Measurements from ENCODE around the gene C3orf33.

GRCh38 chr3:155741603-155742002, 64.5 kb downstream of the C3orf33 start:
- no peak for TF ChIP-seq CTCF (IDR thresholded peaks at IDR 0.05)
- TF ChIP-seq POLR2A (IDR thresholded peaks at IDR 0.05) = no peak

All from lower leg skin (tissue), 3 donors.